WTC11 (cell line): Measurements from ENCODE around the gene B2M. TPM values are rescaled to one million over a fixed set of nuclear protein-coding genes. Genes with fewer than 3 reads are reported as not detected.

Experiments used
- ATAC-seq: fragments of 200-7000 bp; cut with Tn5 transposase; 2 replicates; pipeline ENCODE4 v1.10.0; 2021; ENCODE audit warnings: mild to moderate bottlenecking, moderate library complexity
- CTCF ChIA-PET: fragments of 300-600 bp; sonication (Branson Sonifier 250); formaldehyde crosslinking; loops from one replicate; lab custom pipeline; 2021; ENCODE audit warnings: antibody characterized with exemption; lab: Charles Lee
- POLR2A ChIA-PET: fragments of 350-600 bp; sonication (Branson Sonifier 250); formaldehyde crosslinking; loops from one replicate; lab custom pipeline; 2021; ENCODE audit warnings: antibody characterized with exemption; lab: Charles Lee
- DNase-seq: peaks from one replicate; pipeline ENCODE4 v3.0.0; 2021; ENCODE audit warnings: low spot score
- H3K27ac Mint-ChIP-seq: 2 replicates; pipeline ENCODE4 v1.8.0; 2021; ENCODE audit warnings: mixed read lengths
- H3K27me3 Mint-ChIP-seq: 2 replicates; pipeline ENCODE4 v1.8.0; 2021; ENCODE audit warnings: low read depth, mild to moderate bottlenecking, moderate library complexity, mixed read lengths
- H3K36me3 Mint-ChIP-seq: 2 replicates; pipeline ENCODE4 v1.8.0; 2021; ENCODE audit warnings: mixed read lengths
- H3K4me1 Mint-ChIP-seq: 2 replicates; pipeline ENCODE4 v1.8.0; 2022; ENCODE audit warnings: mixed read lengths
- H3K4me3 Mint-ChIP-seq: 2 replicates; pipeline ENCODE4 v1.8.0; 2021; ENCODE audit warnings: mild to moderate bottlenecking, moderate library complexity, mixed read lengths
- H3K9me3 Mint-ChIP-seq: 2 replicates; pipeline ENCODE4 v1.8.0; 2021; ENCODE audit warnings: mixed read lengths
- CREB1 ChIP-seq: sonication (generic); formaldehyde crosslinking; IDR thresholded peaks from 2 replicates; pipeline ENCODE4 v1.8.0; 2023; ENCODE audit warnings: mild to moderate bottlenecking, missing genetic modification reagents
- ELF4 ChIP-seq: sonication (generic); formaldehyde crosslinking; IDR thresholded peaks from 2 replicates; pipeline ENCODE4 v1.8.1; 2022; ENCODE audit warnings: low read depth, mild to moderate bottlenecking, moderate library complexity, missing genetic modification reagents
- GABPB1 ChIP-seq: sonication (generic); formaldehyde crosslinking; IDR thresholded peaks from 2 replicates; pipeline ENCODE4 v1.8.1; 2023; ENCODE audit warnings: mild to moderate bottlenecking, missing genetic modification reagents
- GRHL2 ChIP-seq: fragments of 250-450 bp; sonication (Bioruptor Pico); IDR thresholded peaks from 2 replicates; pipeline ENCODE4 v1.8.0; 2022; ENCODE audit warnings: mild to moderate bottlenecking, moderate library complexity; ENCODE audit not compliant: insufficient replicate concordance, severe bottlenecking
- JAZF1 ChIP-seq: fragments of 250-450 bp; sonication (Bioruptor Pico); IDR thresholded peaks from 2 replicates; pipeline ENCODE4 v1.9.0; 2021; ENCODE audit warnings: moderate library complexity, mild to moderate bottlenecking, inconsistent platforms
- MYBL2 ChIP-seq: sonication (generic); formaldehyde crosslinking; IDR thresholded peaks from 2 replicates; pipeline ENCODE4 v1.8.1; 2023; ENCODE audit warnings: mild to moderate bottlenecking, moderate library complexity, missing genetic modification reagents
- NR3C1 ChIP-seq: sonication (generic); formaldehyde crosslinking; conservative IDR thresholded peaks from 2 replicates; pipeline ENCODE4 v1.8.1; 2023; ENCODE audit warnings: low read depth, mild to moderate bottlenecking, missing genetic modification reagents
- PRRX2 ChIP-seq: fragments of 250-450 bp; sonication (Bioruptor Pico); IDR thresholded peaks from 2 replicates; pipeline ENCODE4 v1.8.0; 2021; ENCODE audit warnings: mild to moderate bottlenecking
- RELA ChIP-seq: sonication (generic); formaldehyde crosslinking; IDR thresholded peaks from 2 replicates; pipeline ENCODE4 v1.8.1; 2022; ENCODE audit warnings: missing genetic modification reagents, mild to moderate bottlenecking, borderline replicate concordance
- SP1 ChIP-seq: sonication (generic); formaldehyde crosslinking; conservative IDR thresholded peaks from 2 replicates; pipeline ENCODE4 v1.8.1; 2022; ENCODE audit warnings: missing genetic modification reagents
- TEAD4 ChIP-seq: sonication (generic); formaldehyde crosslinking; IDR thresholded peaks from 2 replicates; pipeline ENCODE4 v1.8.0; 2022; ENCODE audit warnings: mild to moderate bottlenecking, missing genetic modification reagents
- ZNF138 ChIP-seq: sonication (generic); formaldehyde crosslinking; conservative IDR thresholded peaks from 2 replicates; pipeline ENCODE4 v1.8.1; 2022; ENCODE audit warnings: mild to moderate bottlenecking, moderate library complexity, missing genetic modification reagents
- ZNF263 ChIP-seq: sonication (generic); formaldehyde crosslinking; IDR thresholded peaks from 2 replicates; pipeline ENCODE4 v1.8.1; 2022; ENCODE audit warnings: low read depth, mild to moderate bottlenecking, moderate library complexity, missing genetic modification reagents
- ZNF317 ChIP-seq: sonication (generic); formaldehyde crosslinking; IDR thresholded peaks from 2 replicates; pipeline ENCODE4 v1.8.1; 2023; ENCODE audit warnings: low read depth, mild to moderate bottlenecking, moderate library complexity, missing genetic modification reagents, borderline replicate concordance
- total RNA-seq: library from RNA; stranded (reverse); gene quantifications from 3 replicates; pipeline ENCODE4 v1.2.3, GENCODE V29; 2021
- TF ChIP-seq, protein P1 (sequence below): fragments of 250-450 bp; sonication (Bioruptor Pico); IDR thresholded peaks from 2 replicates; pipeline ENCODE4 v1.9.0; 2021; ENCODE audit warnings: moderate library complexity, mild to moderate bottlenecking, inconsistent platforms, borderline replicate concordance
- TF ChIP-seq, protein P2 (sequence below): sonication (generic); formaldehyde crosslinking; IDR thresholded peaks from 2 replicates; pipeline ENCODE4 v1.8.1; 2023; ENCODE audit warnings: mild to moderate bottlenecking, moderate library complexity, missing genetic modification reagents
- TF ChIP-seq, protein P3 (sequence below): sonication (generic); formaldehyde crosslinking; IDR thresholded peaks from 2 replicates; pipeline ENCODE4 v1.8.1; 2023; ENCODE audit warnings: mild to moderate bottlenecking, missing genetic modification reagents, moderate library complexity
- TF ChIP-seq, protein P4 (sequence below): fragments of 250-450 bp; sonication (Bioruptor Pico); IDR thresholded peaks from 2 replicates; pipeline ENCODE4 v1.9.0; 2021; ENCODE audit warnings: mild to moderate bottlenecking
- TF ChIP-seq, protein P5 (sequence below): sonication (generic); formaldehyde crosslinking; IDR thresholded peaks from 2 replicates; pipeline ENCODE4 v1.8.0; 2023; ENCODE audit warnings: missing genetic modification reagents, mild to moderate bottlenecking, borderline replicate concordance
- TF ChIP-seq, protein P6 (sequence below): fragments of 250-450 bp; sonication (Bioruptor Pico); IDR thresholded peaks from 2 replicates; pipeline ENCODE4 v2.1.2; 2022; ENCODE audit warnings: mild to moderate bottlenecking, moderate library complexity
- TF ChIP-seq, protein P7 (sequence below): sonication (generic); formaldehyde crosslinking; conservative IDR thresholded peaks from 2 replicates; pipeline ENCODE4 v1.8.1; 2022; ENCODE audit warnings: mild to moderate bottlenecking, missing genetic modification reagents

The B2M gene
- total RNA-seq, 1 experiment from 2014 or later = 88.2 TPM

DNA sequence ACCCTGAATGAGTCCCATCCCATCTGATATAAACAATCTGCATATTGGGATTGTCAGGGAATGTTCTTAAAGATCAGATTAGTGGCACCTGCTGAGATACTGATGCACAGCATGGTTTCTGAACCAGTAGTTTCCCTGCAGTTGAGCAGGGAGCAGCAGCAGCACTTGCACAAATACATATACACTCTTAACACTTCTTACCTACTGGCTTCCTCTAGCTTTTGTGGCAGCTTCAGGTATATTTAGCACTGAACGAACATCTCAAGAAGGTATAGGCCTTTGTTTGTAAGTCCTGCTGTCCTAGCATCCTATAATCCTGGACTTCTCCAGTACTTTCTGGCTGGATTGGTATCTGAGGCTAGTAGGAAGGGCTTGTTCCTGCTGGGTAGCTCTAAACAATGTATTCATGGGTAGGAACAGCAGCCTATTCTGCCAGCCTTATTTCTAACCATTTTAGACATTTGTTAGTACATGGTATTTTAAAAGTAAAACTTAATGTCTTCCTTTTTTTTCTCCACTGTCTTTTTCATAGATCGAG is 4.5 kb downstream of the B2M start:
- H3K27ac Mint-ChIP-seq = no peak overlapping the region
- POLR2A ChIA-PET = no interaction called here
- CTCF ChIA-PET = no interaction called here

DNA sequence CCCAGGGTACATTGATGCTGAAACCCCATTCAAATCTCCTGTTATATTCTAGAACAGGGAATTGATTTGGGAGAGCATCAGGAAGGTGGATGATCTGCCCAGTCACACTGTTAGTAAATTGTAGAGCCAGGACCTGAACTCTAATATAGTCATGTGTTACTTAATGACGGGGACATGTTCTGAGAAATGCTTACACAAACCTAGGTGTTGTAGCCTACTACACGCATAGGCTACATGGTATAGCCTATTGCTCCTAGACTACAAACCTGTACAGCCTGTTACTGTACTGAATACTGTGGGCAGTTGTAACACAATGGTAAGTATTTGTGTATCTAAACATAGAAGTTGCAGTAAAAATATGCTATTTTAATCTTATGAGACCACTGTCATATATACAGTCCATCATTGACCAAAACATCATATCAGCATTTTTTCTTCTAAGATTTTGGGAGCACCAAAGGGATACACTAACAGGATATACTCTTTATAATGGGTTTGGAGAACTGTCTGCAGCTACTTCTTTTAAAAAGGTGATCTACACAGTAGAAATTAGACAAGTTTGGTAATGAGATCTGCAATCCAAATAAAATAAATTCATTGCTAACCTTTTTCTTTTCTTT is 5.8 kb downstream of the B2M start:
- POLR2A ChIA-PET = no interaction called here

More for the DNA sequence above, 4.5 kb downstream of the B2M start:
- Mint-ChIP-seq H3K4me3 (no peak overlapping the region), H3K4me1 (peaks cover 20% of the 10 kb centered on the region), H3K9me3 (no peaks in the 10 kb centered on the region), H3K27me3 (peaks cover 15% of the 10 kb centered on the region), H3K36me3 (peaks cover 21% of the 10 kb centered on the region)
- TF ChIP-seq, protein P1, sequence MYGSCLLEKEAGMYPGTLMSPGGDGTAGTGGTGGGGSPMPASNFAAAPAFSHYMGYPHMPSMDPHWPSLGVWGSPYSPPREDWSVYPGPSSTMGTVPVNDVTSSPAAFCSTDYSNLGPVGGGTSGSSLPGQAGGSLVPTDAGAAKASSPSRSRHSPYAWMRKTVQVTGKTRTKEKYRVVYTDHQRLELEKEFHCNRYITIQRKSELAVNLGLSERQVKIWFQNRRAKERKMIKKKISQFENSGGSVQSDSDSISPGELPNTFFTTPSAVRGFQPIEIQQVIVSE (CRISPR knock-in tag) = no peak
- TF ChIP-seq ELF4 (no peak), ZNF138 (CRISPR knock-in tag) (no peak), ZNF317 (CRISPR knock-in tag) (no peak), ZNF263 (CRISPR knock-in tag) (no peak), PRRX2 (CRISPR knock-in tag) (no peak), JAZF1 (CRISPR knock-in tag) (no peak), RELA (CRISPR knock-in tag) (no peak), CREB1 (CRISPR knock-in tag) (no peak), TEAD4 (CRISPR knock-in tag) (no peak)
- TF ChIP-seq, protein P2, sequence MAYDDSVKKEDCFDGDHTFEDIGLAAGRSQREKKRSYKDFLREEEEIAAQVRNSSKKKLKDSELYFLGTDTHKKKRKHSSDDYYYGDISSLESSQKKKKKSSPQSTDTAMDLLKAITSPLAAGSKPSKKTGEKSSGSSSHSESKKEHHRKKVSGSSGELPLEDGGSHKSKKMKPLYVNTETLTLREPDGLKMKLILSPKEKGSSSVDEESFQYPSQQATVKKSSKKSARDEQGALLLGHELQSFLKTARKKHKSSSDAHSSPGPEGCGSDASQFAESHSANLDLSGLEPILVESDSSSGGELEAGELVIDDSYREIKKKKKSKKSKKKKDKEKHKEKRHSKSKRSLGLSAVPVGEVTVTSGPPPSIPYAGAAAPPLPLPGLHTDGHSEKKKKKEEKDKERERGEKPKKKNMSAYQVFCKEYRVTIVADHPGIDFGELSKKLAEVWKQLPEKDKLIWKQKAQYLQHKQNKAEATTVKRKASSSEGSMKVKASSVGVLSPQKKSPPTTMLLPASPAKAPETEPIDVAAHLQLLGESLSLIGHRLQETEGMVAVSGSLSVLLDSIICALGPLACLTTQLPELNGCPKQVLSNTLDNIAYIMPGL = no peak
- TF ChIP-seq, protein P3, sequence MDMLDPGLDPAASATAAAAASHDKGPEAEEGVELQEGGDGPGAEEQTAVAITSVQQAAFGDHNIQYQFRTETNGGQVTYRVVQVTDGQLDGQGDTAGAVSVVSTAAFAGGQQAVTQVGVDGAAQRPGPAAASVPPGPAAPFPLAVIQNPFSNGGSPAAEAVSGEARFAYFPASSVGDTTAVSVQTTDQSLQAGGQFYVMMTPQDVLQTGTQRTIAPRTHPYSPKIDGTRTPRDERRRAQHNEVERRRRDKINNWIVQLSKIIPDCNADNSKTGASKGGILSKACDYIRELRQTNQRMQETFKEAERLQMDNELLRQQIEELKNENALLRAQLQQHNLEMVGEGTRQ (CRISPR knock-in tag) = no peak
- TF ChIP-seq, protein P4, sequence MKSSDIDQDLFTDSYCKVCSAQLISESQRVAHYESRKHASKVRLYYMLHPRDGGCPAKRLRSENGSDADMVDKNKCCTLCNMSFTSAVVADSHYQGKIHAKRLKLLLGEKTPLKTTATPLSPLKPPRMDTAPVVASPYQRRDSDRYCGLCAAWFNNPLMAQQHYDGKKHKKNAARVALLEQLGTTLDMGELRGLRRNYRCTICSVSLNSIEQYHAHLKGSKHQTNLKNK = no peak
- TF ChIP-seq, protein P5, sequence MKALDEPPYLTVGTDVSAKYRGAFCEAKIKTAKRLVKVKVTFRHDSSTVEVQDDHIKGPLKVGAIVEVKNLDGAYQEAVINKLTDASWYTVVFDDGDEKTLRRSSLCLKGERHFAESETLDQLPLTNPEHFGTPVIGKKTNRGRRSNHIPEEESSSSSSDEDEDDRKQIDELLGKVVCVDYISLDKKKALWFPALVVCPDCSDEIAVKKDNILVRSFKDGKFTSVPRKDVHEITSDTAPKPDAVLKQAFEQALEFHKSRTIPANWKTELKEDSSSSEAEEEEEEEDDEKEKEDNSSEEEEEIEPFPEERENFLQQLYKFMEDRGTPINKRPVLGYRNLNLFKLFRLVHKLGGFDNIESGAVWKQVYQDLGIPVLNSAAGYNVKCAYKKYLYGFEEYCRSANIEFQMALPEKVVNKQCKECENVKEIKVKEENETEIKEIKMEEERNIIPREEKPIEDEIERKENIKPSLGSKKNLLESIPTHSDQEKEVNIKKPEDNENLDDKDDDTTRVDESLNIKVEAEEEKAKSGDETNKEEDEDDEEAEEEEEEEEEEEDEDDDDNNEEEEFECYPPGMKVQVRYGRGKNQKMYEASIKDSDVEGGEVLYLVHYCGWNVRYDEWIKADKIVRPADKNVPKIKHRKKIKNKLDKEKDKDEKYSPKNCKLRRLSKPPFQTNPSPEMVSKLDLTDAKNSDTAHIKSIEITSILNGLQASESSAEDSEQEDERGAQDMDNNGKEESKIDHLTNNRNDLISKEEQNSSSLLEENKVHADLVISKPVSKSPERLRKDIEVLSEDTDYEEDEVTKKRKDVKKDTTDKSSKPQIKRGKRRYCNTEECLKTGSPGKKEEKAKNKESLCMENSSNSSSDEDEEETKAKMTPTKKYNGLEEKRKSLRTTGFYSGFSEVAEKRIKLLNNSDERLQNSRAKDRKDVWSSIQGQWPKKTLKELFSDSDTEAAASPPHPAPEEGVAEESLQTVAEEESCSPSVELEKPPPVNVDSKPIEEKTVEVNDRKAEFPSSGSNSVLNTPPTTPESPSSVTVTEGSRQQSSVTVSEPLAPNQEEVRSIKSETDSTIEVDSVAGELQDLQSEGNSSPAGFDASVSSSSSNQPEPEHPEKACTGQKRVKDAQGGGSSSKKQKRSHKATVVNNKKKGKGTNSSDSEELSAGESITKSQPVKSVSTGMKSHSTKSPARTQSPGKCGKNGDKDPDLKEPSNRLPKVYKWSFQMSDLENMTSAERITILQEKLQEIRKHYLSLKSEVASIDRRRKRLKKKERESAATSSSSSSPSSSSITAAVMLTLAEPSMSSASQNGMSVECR (CRISPR knock-in tag) = no peak
- TF ChIP-seq, protein P6, sequence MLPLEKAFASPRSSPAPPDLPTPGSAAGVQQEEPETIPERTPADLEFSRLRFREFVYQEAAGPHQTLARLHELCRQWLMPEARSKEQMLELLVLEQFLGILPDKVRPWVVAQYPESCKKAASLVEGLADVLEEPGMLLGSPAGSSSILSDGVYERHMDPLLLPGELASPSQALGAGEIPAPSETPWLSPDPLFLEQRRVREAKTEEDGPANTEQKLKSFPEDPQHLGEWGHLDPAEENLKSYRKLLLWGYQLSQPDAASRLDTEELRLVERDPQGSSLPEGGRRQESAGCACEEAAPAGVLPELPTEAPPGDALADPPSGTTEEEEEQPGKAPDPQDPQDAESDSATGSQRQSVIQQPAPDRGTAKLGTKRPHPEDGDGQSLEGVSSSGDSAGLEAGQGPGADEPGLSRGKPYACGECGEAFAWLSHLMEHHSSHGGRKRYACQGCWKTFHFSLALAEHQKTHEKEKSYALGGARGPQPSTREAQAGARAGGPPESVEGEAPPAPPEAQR (CRISPR knock-in tag) = no peak
- DNase-seq (no peak), ATAC-seq (no peak)

More for the DNA sequence above, 5.8 kb downstream of the B2M start:
- CTCF ChIA-PET = no interaction called here
- no peaks in the 10 kb centered on the region for H3K9me3 Mint-ChIP-seq
- H3K4me1 Mint-ChIP-seq = peaks cover 19% of the 10 kb centered on the region
- peaks cover 21% of the 10 kb centered on the region for H3K36me3 Mint-ChIP-seq
- TF ChIP-seq NR3C1 (CRISPR knock-in tag) (no peak), GABPB1 (CRISPR knock-in tag) (no peak), GRHL2 (CRISPR knock-in tag) (no peak), SP1 (CRISPR knock-in tag) (no peak), MYBL2 (CRISPR knock-in tag) (no peak), CREB1 (CRISPR knock-in tag) (no peak)
- TF ChIP-seq, protein P4 = no peak
- TF ChIP-seq, protein P7, sequence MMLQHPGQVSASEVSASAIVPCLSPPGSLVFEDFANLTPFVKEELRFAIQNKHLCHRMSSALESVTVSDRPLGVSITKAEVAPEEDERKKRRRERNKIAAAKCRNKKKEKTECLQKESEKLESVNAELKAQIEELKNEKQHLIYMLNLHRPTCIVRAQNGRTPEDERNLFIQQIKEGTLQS (CRISPR knock-in tag) = no peak
- no peak for ATAC-seq
- H3K27ac Mint-ChIP-seq = no peak overlapping the region
- peaks cover 12% of the 10 kb centered on the region for H3K27me3 Mint-ChIP-seq
- H3K4me3 Mint-ChIP-seq = no peak overlapping the region
- no peak for DNase-seq
